Subcutaneous abdominal adipose tissue (tissue), 5 donors: ENCODE measurements around the gene PAF1.

Experiments
- H3K27ac ChIP-seq: one replicate; pipeline ENCODE4 v1.7.0; 2013; ENCODE audit warnings: low read depth, mild to moderate bottlenecking, inconsistent platforms, low read length, moderate library complexity
- H3K27me3 ChIP-seq, 5 donors: one replicate each; pipeline ENCODE4 v1.7.0; 2013; ENCODE audit warnings: low read length in 5 of 5, inconsistent platforms in 1 of 5; ENCODE audit not compliant: control insufficient read depth in 5 of 5, insufficient read depth in 4 of 5
- H3K36me3 ChIP-seq, 5 donors: one replicate each; pipeline ENCODE4 v1.7.0; 2013; ENCODE audit warnings: low read length in 5 of 5; ENCODE audit not compliant: control insufficient read depth in 5 of 5, insufficient read depth in 5 of 5
- H3K4me1 ChIP-seq, 5 donors: one replicate each; pipeline ENCODE4 v1.7.0; 2013; ENCODE audit warnings: low read length in 5 of 5, mild to moderate bottlenecking in 3 of 5, moderate library complexity in 1 of 5; ENCODE audit not compliant: control insufficient read depth in 5 of 5, insufficient read depth in 5 of 5
- H3K4me3 ChIP-seq, 5 donors: one replicate each; pipeline ENCODE4 v1.7.0; 2013; ENCODE audit warnings: low read length in 5 of 5, low read depth in 1 of 5
- H3K9ac ChIP-seq, 5 donors: one replicate each; pipeline ENCODE4 v1.7.0; 2013; ENCODE audit warnings: low read length in 5 of 5, mild to moderate bottlenecking in 4 of 5, moderate library complexity in 3 of 5
- H3K9me3 ChIP-seq, 5 donors: one replicate each; pipeline ENCODE4 v1.7.0; 2013; ENCODE audit warnings: low read length in 5 of 5; ENCODE audit not compliant: control insufficient read depth in 5 of 5
- donor health status: healthy.
- donor health status: healthy.
- donor health status: healthy.
- donor health status: healthy.
- donor health status: healthy.

Gene PAF1

DNA sequence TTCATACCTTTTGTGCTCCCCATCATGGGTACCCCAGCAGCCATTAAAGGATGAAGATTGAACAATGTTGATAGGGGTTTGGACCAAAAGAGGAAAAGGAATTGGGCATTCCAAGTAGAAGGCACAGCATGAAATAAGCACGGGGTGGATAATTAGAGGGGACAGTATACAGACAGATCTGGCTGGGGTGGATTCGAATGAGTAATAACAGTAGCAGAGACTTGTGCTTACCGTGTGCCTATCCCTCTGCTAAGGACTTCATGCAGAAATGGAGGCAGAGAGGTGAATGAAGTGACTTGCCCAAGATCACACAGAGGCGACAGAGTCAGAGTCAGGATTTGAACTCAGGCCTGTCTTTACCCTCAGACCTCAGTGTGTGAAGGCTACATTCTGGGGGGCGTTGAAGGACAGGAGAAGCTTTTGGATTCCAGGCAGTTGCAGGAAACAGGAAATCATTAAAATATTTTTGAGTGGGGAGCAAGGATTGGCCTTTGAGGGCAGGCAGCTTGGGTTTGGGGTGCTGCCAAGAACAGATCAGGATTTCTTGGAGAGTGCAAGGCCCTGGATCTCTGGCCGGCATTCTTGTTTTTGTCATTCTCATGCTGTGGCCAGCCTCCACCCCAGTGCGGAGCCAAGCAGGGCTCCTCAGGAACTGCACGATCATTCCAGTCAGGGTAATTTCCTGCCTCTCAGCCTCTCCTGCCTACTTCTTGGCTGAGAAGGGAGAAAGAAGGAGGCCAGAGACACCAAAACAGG lies 18.7 kb downstream of the PAF1 start:
- H3K4me1 ChIP-seq, result peaks cover 15 to 28% (median 19%) of the 10 kb centered on the region in 5 donors
- no peaks in the 10 kb centered on the region for H3K27me3 ChIP-seq
- peak overlapping the region; percentile 15 to 55 (median 35) for H3K9ac ChIP-seq
- no peaks in the 10 kb centered on the region for H3K9me3 ChIP-seq
- peaks cover 16 to 58% (median 52%) of the 10 kb centered on the region in 5 donors for H3K36me3 ChIP-seq
- H3K4me3 ChIP-seq, result peak overlapping the region; percentile 16 to 26 (median 23)
- H3K27ac ChIP-seq, result peak overlapping the region; percentile 88

- peaks cover 15 to 31% (median 19%) of the 10 kb centered on the region in 5 donors for H3K4me1 ChIP-seq
- H3K9me3 ChIP-seq, result no peaks in the 10 kb centered on the region
- no peak overlapping the region for H3K27ac ChIP-seq
- H3K4me3 ChIP-seq, result no peak overlapping the region
- no peaks in the 10 kb centered on the region for H3K27me3 ChIP-seq
- H3K36me3 ChIP-seq, result peaks cover 13 to 52% (median 45%) of the 10 kb centered on the region in 5 donors
- H3K9ac ChIP-seq, result no peak overlapping the region
Observed at GRCh38 chr19:39370735-39371134, 20.2 kb downstream of the PAF1 start.

DNA sequence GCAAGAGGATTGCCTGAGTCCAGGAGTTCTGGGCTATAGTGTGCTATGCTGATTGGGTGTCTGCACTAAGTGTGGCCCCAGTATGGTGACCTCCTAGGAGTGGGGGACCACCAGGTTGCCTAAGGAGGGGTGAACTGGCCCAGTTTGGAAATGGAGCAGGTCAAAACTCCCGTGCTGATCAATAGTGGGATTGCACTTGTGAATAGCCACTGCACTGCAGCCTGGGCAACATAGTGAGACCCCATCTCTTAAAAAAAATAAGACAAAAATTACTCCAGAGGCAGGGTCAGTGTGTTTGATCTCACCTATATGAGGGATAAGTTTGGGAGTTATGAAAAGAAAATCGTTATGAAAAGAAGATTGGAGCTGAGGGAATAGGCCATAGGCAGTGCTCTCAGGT lies 21.7 kb downstream of the PAF1 start:
- Histone ChIP-seq H3K27ac (no peak overlapping the region), H3K36me3 (peaks cover 13 to 48% (median 40%) of the 10 kb centered on the region in 5 donors)

DNA sequence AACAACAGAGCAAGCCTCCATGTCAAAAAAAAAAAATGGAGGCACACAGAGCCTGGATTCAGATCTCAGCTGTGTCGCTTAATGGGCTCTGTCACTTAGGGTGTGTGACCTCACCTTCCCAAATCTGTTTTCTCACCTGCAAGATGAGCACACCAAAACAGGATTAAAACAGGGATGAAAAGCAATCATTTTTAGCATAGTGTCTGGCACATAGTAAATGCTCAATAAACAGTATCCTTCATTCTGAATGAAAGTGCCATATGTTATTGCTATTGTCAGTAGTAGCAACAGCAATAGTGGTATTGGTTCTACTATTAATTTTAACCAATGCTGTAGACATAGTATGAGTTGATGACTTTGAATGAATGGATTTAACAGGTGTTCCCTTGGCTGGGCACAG lies 25.4 kb downstream of the PAF1 start:
- Histone ChIP-seq H3K36me3 (peaks cover 13 to 70% (median 52%) of the 10 kb centered on the region in 5 donors), H3K27ac (no peak overlapping the region), H3K4me3 (no peak overlapping the region), H3K27me3 (no peaks in the 10 kb centered on the region), H3K9ac (no peak overlapping the region), H3K9me3 (no peaks in the 10 kb centered on the region), H3K4me1 (peaks cover 4 to 36% (median 26%) of the 10 kb centered on the region in 5 donors)

More for the DNA sequence above, 21.7 kb downstream of the PAF1 start:
- H3K4me1 ChIP-seq, result peaks cover 15 to 35% (median 25%) of the 10 kb centered on the region in 5 donors
- H3K4me3 ChIP-seq, result no peak overlapping the region
- H3K27me3 ChIP-seq, result no peaks in the 10 kb centered on the region
- H3K9ac ChIP-seq, result no peak overlapping the region
- H3K9me3 ChIP-seq, result no peaks in the 10 kb centered on the region

DNA sequence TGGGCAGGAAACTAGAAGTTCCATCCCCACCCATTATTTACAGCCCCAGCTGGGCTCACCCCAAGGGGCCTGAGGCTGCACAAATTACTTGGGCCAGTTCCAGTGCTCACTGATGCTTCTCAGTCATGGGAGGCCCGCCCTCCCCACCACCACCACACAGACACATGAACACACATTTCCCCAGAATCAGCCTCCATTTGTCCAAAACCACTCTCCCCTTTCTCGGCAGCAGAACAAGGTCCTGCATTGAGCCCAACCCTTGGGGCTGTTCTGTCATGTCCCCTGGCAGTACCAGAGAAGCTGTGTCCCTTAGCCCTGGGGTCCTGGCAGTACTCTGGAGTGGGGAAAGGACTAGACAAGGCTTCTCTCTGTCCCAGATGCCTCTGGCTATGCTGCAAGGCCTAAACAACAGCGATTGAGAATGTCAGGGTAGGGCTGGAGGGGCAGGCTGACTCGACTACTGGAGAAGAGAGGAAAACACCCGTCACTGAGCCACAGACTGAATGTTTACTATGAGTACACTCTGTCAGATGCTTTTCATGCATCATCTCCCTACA lies 26.9 kb downstream of the PAF1 start:
- no peaks in the 10 kb centered on the region for H3K9me3 ChIP-seq
- H3K36me3 ChIP-seq, result peaks cover 18 to 68% (median 50%) of the 10 kb centered on the region in 5 donors
- H3K4me3 ChIP-seq, result no peak overlapping the region
- no peaks in the 10 kb centered on the region for H3K27me3 ChIP-seq
- peak overlapping the region in 2 of 5 donors; percentile 42 to 45 for H3K9ac ChIP-seq
- peaks cover 4 to 36% (median 26%) of the 10 kb centered on the region in 5 donors for H3K4me1 ChIP-seq
- H3K27ac ChIP-seq, result peak overlapping the region; percentile 58

GRCh38 chr19:39362682-39363657 lies 27.9 kb downstream of the PAF1 start:
- H3K4me1 ChIP-seq, result peaks cover 4 to 28% (median 26%) of the 10 kb centered on the region in 5 donors
- peak overlapping the region in 1 of 5 donors; percentile 33 for H3K9ac ChIP-seq
- H3K9me3 ChIP-seq, result no peaks in the 10 kb centered on the region
- peak overlapping the region; percentile 58 for H3K27ac ChIP-seq
- peaks cover 10 to 68% (median 54%) of the 10 kb centered on the region in 5 donors for H3K36me3 ChIP-seq
- no peak overlapping the region for H3K4me3 ChIP-seq
- H3K27me3 ChIP-seq, result no peaks in the 10 kb centered on the region

DNA sequence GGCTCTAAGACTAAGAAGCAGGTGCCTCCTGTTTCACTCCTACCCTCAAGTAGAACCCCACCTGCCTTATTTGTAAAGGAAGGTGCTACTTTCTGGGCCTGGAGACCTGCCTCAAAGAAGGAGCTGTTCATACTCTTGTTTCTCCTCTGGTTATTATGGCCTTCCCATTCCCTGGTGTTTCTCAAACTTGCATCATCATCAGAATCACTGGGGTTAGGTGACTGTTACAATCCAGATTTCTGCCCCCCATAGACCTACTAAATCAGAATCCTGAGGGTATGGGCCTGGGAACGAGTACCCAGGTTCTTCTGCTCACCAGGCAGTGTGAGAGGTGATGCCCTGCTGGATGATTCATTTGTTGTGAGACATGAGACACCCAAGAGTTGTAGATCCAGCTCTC lies 30.3 kb downstream of the PAF1 start:
- no peaks in the 10 kb centered on the region for H3K27me3 ChIP-seq
- peaks cover 17 to 83% (median 69%) of the 10 kb centered on the region in 5 donors for H3K36me3 ChIP-seq
- H3K4me3 ChIP-seq, result no peak overlapping the region
- H3K4me1 ChIP-seq, result peaks cover 4 to 28% (median 25%) of the 10 kb centered on the region in 5 donors
- no peak overlapping the region for H3K27ac ChIP-seq
- H3K9ac ChIP-seq, result peak overlapping the region in 1 of 5 donors; percentile 0
- no peaks in the 10 kb centered on the region for H3K9me3 ChIP-seq

- no peaks in the 10 kb centered on the region for H3K9me3 ChIP-seq
Observed at GRCh38 chr19:39359026-39359425, 31.9 kb downstream of the PAF1 start.

DNA sequence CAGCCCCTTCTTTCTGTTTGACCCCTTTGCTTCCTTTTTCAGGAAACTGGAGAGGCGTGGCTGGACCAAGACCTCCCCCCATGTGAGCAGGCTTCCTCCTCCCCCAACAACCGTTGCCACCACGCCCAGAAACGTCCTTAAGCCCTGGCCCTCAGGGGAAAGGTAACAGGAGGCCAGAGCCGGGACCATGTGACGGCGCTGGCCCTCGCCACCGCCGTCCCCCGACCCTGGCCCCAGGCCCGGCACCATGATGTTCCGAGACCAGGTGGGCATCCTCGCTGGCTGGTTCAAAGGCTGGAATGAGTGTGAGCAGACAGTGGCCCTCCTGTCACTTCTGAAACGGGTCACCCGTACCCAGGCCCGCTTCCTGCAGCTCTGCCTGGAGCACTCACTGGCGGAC lies 34.3 kb downstream of the PAF1 start:
- Histone ChIP-seq H3K9ac (no peak overlapping the region), H3K4me3 (no peak overlapping the region), H3K36me3 (peaks cover 22 to 85% (median 76%) of the 10 kb centered on the region in 5 donors), H3K27me3 (no peaks in the 10 kb centered on the region), H3K27ac (no peak overlapping the region), H3K9me3 (no peaks in the 10 kb centered on the region), H3K4me1 (peaks cover 0 to 21% (median 7%) of the 10 kb centered on the region in 5 donors)

More at GRCh38 chr19:39359026-39359425, 31.9 kb downstream of the PAF1 start:
- H3K27me3 ChIP-seq, result no peaks in the 10 kb centered on the region
- no peak overlapping the region for H3K9ac ChIP-seq
- H3K4me1 ChIP-seq, result peaks cover 3 to 24% (median 18%) of the 10 kb centered on the region in 5 donors
- H3K27ac ChIP-seq, result no peak overlapping the region
- H3K36me3 ChIP-seq, result peaks cover 19 to 91% (median 80%) of the 10 kb centered on the region in 5 donors
- H3K4me3 ChIP-seq, result no peak overlapping the region
